Heart left ventricle (tissue), 13 donors: ENCODE data around the gene RRP9.

ENCODE experiments used
- POLR2A ChIP-seq, 2 donors: fragments of 450-650 bp; IDR thresholded peaks; one replicate each; pipeline ENCODE4 v1.6.1; 2017; ENCODE audit warnings: antibody characterized with exemption in 2 of 2, mild to moderate bottlenecking in 2 of 2, moderate library complexity in 2 of 2
- TF ChIP-seq, protein P1 (sequence below), 12 donors: fragments of 200-600 bp; sonication (generic) in 4 of 12; IDR thresholded peaks; one replicate each; pipeline versions ENCODE4 v1.5.0 to v1.8.0; 2018 to 2022; ENCODE audit warnings: antibody characterized with exemption in 12 of 12, mild to moderate bottlenecking in 5 of 12
- donor health status: ischemic (EF 13 %, LVEDD 7.1; RV severe dilation, severe dysfunction).
- donor health status: DM: no; HTN: yes; CAD: no.
- donor health status: DM: no; HTN: no; CAD: no.
- donor health status: ischemic (EF 25% LVEDD 6.9; RV normal size, moderate dysfunction).
- donor health status: ischemic (EF 25% LVEDD 5.7; RV mildly dilated, moderate dysfunction).
- donor health status: ischemic (EF 35%, LVEDD 5.7; RV mildly dilated, moderate dysfunction).
- donor health status: nonischemic (EF 11% LVEDD 7.7; RV severe dilation, severe dysfunction).
- donor health status: DM: yes; HTN: yes; CAD: no.
- donor health status: PGD.
- donor health status: ischemic (EF 29% LVEDD 5.4; RV normal size, mild dysfunction).
- donor health status: nonischemic (EF 23%, LVEDD 6.1; RV moderate dilation, normal function).

DNA sequence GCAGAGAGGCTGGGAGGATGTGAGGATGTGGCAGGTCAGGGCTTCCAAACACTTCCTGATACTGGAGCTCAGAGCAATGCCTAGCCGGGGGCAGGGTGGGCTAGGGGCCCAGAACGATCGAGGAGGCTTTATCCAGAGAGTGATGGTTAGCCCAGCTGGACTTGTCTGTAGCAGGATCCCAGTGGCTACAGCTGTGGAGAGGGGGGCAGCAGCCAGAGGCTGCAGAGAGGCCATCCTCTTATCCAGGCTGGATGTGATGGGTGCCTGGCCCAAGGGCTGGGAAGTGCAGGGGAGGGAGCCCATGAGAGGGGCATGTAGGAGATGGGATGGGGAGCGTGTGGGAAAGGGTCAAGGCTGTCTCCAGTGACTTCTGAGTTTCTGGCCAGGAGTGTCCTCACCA, 5.1 kb upstream of the RRP9 start:
- TF ChIP-seq, protein P1, sequence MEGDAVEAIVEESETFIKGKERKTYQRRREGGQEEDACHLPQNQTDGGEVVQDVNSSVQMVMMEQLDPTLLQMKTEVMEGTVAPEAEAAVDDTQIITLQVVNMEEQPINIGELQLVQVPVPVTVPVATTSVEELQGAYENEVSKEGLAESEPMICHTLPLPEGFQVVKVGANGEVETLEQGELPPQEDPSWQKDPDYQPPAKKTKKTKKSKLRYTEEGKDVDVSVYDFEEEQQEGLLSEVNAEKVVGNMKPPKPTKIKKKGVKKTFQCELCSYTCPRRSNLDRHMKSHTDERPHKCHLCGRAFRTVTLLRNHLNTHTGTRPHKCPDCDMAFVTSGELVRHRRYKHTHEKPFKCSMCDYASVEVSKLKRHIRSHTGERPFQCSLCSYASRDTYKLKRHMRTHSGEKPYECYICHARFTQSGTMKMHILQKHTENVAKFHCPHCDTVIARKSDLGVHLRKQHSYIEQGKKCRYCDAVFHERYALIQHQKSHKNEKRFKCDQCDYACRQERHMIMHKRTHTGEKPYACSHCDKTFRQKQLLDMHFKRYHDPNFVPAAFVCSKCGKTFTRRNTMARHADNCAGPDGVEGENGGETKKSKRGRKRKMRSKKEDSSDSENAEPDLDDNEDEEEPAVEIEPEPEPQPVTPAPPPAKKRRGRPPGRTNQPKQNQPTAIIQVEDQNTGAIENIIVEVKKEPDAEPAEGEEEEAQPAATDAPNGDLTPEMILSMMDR (IDR thresholded peaks at IDR 0.05): no peak
- no peak for TF ChIP-seq POLR2A (IDR thresholded peaks at IDR 0.05)
